NCI-H510A (cell line): Measurements from ENCODE around the gene STAC2.

Experiments
- DNase-seq: peaks from one replicate; lab custom pipeline; 2025; lab: John Stamatoyannopoulos, UW

The STAC2 gene

DNA sequence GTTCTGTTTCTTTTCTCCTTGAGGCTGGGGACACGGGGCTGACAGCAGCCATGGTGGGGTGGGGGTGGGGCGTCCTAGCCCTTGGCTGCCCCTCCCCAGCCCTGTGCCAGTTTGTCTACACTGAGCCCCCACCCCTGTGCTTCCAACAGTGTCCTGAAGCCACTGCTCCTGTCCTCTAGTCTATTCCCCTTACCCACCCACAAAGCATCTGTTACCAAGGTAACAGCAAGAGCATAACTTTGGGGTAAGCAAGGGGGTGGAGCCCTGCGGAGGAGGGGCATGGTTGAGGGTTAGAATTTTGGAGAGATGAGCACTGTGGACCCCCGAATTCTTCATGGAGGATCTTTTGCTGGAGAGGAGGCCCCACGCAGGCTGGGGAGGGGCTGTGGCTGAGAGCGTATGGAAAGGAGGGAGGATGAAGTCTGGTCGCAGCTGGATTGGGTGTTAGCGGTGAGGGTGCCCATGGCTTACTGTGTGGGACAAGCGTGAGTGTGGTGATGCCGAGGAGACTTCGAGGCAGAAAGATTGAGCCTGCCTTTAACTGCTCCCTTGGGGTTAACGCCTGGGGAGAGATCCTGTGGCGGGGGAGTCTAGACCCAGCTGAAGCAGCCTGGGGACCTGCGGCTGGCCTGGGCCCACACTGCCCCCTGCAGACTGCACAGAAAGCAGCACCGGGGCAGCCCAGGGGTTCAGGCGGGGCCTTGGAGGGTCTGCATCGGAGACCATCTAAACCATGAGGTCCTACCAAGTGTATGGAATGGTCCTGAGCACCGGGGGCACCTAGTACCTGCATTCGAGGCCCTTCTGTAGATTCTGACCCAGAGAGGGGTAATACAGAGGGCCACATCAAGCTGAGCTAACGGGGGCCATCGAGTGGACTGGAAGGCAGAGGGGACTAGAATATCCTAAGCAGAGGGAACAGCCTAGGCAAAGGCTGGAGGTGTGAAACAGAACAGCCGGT, 6.1 kb upstream of the STAC2 start:
- no peak for DNase-seq

DNA sequence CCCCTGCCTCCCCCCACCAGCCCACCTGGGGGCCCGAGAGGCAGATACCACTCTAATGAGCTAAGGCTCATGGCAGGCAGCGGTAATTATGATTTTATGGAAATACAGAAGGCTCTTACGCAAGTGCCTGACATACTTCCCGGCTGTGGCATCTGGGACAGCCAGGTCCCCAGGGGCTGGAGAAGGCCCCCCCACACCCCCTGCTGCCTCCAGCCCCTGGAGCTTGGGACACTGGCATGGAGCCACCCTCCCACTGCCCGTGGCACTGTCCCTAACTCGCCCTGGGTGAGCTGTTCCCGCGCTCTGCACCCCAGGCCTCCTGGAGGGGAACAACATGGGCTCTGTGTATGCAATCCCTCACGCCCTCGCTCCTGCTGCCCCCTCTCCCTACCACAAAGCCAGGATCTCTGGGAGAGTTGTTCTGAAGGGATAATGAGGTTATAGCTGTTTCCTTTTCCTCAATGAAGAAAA, 5.4 kb upstream of the STAC2 start:
- no peak for DNase-seq

DNA sequence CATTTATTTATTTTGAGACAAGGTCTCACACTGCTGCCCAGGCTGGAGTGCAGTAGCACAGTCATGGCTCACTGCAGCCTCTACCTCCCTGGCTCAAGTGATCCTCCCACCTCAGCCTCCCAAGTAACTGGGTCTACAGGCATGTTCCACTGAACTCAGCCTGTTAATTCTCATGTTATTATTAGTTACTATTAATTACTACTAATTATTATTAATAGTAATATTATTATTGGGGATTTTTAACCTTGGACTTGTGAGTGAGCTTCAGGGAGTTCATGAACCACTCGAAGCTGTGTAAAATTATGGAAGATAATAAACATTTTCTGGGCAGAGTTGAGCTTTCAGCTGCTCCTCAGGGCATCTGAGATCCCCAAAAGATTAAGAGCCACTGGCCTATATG, 4.6 kb upstream of the STAC2 start:
- DNase-seq, result no peak

DNA sequence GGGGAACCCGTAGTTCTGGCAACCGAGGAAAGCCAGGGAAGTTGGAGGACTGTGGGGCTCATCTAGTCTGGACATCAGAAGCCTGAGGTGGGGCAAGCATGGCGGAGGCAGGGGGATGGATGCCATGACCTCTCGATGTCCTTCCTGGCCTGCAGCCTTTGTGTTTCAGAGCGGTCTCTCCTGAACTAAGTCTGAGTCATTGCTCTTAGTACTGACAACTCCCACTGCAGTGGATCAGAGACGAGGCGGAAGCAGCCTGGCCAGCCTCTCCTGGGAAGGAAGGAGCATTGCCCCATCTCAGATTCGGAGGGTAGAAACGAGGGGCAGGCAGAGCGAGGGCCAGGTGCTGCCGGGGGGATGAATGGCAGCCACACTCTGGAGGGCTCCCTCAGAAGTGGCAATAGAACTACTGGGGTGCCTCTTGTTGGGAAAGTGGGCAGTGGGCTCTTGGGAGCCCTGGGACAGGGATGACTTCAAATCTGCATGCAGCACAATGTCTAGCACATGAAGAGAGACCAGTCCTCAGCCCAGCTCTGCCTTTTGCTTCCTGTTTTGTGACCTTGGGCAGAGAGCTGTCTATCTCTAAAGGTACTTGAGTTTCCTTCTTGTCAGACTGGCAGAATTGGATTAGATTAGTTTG, 3.6 kb upstream of the STAC2 start:
- DNase-seq, result no peak

DNA sequence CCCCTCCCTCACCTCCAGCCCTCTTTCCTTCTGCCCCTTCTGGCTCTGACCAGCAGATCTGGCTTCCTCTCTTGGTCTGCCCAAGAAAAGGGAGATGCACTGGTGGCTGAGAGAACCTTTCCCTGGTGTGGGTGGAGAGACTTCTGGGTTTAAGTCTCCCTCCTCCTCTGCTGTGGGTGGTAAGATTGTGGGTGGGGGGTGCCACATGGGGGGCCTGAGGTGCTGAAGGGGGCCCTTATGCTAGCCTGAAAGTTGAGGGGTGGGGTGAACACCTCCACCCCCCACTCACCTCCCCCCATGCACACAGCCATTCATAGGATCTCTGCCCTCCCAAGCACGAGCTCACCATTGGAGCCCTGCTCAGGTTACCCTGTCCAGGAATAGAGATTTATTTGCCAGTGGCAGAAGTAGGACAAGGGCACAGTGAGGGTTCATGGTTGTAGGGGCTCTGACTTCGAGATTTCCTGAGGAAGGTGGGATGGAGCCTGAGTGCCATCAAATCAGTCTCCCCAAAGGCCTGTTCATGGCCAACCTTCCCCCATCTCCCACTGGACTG, 1.7 kb upstream of the STAC2 start:
- no peak for DNase-seq

DNA sequence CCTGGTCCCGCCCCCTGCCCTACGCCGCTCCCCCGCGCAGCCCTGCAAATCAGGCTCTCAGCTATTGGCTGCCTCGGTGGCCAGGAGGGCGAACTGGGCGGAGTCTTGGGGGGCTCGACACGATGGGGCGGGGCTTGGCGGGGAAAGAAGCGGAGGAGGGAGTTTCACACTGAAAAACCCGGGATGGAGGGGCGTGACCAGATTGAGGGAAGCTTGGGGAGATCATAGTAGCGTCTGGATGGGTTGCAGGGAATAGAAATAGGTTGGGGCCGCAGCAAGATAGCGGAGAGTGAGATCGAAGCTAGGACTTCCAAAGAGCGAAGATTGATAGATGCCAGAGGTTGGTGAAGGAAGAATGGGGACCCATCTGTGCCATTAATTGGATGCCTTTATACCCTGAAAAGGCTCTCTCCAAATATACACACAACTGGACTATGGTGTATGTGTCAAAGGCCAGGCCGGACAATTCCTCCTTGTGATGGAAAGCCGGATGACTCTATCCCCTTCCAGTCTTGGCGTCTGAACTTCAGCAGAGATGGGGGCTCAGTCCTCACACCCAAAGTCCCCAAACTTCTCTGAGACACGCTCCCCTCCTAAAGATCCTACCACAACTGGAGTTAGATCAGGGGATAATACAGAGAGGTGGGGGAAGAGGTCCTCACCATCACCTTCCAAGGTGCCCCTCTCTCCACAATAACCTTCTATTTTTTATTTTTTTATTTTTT, 376 bp upstream of the STAC2 start:
- peak; percentile 72 for DNase-seq

DNA sequence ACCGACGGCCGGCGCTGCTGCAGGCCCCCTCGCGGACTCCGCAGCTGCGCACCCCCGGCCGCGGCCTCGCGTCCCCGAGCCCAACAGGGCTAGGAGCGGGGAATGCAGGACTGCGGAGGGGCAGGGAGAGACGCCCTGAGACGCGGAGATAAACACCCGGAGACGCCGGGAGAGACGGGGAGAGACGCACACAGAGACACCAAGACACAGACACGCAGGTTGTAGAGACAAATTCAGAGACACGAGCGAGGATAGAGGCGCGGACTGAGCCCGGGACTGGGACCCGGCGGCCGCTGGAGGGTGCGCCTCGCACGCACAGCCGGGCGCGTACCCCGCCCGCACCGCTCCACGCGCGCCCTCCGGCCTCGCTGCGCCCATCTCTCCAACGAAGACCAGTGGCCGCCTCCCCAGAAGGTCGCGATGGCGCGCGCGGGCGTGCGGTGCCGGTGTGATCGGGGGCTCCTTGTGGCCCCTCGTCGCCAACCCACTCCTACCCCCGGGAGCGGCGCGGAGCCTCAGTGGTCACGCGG, 902 bp downstream of the STAC2 start:
- no peak for DNase-seq

DNA sequence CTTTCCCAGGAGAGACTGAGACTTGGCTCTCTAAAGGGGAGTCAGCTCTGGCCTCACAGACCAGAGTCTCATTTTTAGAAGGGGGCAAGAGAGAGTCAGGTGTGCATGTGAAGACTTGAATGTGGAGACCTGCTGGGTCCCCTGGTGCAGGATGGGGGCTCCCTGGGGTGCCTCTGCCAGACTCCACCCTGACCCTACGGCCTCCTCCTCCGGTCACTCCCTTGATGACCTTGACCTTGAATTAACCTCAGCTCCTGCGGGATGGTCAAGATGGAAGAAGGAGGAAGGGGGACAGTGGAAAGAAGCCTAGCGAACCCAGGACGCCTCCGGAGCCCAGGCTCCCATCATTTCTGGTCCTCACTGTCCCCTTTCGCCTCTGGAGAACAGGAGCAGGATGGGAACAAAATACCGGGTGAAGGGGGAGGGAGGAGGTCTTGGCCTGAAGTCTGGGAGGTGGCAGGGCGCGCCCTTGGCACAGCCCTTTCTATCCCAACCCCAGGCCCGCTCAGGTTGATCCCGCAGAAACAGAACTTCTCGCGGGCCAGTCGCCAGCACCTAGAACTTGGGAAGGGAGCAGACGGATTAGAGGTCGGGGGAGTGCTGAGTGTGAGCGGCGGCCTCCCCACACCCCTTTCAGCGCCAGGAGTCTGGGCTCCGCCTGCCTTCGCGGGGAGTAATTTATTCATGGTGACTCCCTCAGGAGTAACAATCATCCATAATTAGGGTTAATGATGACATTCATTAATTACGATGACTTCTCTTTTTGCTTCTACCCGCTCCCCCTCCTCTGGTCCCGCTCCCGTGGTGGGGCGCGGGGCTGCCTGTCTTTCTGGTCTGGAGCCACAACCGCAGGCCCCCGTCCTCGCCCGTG, 1.6 kb downstream of the STAC2 start:
- DNase-seq, result no peak

DNA sequence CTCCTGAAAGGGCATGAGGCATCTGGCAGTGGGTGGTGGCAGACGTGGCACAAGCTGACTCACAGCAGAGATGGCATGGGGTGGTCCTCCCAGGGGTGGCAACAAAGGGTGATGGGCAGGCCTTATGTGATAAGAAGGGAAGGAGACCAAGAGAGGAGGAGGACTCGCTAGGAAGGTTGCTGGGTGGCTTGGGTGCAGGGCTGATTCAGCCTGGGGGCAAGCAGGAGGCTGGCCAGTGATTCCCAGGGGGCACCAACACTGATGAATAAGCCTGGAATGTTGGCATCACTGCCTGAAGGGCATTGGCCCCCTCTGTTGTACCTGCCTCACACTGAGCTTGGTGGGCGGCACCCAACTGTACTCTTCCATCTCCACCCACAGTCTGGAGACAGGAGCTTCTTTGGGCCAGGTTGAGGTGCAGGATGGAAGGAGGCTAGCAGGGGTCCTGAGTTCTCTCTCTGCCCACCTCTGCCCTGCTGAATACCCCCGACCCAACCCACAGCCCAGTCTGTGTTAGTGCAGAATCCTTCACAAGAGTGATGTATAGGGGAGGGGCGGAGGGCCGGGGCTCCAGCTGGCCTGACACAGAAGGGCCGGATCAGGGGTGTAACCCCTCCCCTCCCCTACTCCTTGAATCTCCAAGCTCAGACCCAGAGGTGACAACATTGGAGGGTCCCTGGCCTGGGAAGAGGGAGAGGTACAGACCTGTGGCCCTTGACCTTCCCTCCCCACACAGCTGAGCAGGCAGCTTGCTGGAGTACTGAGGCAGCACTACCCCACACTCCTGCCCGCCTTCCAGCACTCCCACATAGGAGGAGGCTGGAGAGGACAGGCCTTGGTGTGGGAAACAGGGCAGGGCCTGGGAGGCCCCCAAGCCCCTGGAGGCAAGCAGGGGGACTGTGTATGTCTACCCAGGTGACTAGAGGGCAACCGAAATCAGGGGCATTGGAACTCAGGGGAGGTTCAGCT, 2.6 kb downstream of the STAC2 start:
- DNase-seq, result no peak

DNA sequence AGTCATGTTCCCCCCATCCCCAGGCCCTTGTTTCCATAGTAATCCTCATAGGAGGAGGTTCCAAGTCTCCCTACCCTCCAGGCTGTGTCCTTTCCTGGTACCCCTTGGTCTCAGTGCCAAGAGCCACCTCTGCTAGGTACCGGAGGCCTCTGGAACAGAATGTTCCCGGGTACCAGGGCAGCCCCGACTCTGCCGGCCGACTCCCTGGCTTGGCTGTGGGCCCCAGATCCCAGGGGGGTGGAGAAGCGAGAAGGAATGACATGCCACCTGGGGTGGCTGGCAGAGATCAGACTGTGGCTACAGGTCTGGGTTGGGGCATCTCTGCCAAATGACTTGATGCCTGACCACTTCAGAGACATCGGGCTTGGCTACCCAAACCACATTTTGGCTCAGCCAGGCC, 3.6 kb downstream of the STAC2 start:
- no peak for DNase-seq

DNA sequence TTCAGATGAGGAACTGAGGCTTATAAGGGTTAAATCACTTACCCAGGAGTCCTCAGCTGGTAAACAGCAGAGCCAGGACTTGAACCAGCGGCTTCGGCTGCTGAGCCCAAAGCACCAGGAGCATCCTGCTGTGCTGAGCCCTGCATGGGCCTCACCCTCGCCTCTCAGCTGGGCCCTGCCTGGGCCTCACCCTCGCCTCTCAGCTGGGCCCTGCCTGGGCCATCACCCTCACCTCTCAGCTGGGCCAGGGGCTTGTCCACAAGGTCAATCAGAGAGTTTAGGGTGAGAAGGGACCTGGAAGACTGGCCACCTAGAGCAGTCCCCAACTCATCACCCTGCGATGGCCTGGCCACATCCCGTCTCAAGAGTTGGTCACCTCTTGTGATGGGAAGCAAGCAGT, 4.2 kb downstream of the STAC2 start:
- DNase-seq, result no peak

DNA sequence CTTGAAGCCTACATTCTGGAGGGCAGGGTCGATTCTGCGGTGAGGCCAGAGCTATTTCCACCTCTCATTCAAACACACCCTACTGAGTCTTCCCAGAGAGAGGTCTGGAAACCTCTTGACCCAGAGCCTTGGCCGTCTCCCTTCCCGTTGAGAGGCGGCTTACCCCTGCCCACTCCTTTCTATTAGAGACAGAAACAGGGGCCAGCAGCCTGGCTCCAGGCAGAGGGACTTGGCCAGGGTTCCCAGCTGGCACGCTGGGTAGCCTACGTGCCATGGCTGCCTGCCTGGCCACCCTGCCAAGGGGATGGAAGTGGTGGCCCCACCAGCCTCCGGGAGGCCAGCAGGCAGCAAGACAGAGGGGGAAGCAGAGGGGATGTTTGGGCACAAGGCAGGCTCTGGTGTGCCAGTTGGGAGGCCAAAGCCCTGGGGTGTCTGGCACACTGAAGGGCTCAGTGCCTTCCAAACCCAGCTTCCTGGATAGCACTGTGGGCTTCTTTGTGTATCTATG, 6.0 kb downstream of the STAC2 start:
- no peak for DNase-seq

DNA sequence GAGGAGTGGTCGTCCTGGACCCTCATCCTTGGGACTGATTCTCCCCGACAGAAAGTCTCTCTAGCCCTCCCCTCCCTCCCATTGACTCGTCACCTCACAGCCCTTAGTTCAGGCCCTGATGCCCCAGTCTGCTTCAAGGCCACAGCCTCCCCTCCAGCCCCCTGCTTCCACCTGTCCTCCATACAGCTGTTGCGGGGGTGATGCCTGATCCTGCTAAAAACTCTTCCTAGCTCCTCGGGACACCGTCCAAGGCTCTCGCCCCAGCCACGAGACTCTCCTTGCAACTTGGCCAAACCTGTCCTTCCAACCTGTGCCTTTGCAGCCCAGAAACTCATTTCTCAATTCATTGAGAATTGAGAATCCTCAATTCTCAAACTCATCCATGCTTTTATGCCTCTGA, 6.8 kb downstream of the STAC2 start:
- no peak for DNase-seq

DNA sequence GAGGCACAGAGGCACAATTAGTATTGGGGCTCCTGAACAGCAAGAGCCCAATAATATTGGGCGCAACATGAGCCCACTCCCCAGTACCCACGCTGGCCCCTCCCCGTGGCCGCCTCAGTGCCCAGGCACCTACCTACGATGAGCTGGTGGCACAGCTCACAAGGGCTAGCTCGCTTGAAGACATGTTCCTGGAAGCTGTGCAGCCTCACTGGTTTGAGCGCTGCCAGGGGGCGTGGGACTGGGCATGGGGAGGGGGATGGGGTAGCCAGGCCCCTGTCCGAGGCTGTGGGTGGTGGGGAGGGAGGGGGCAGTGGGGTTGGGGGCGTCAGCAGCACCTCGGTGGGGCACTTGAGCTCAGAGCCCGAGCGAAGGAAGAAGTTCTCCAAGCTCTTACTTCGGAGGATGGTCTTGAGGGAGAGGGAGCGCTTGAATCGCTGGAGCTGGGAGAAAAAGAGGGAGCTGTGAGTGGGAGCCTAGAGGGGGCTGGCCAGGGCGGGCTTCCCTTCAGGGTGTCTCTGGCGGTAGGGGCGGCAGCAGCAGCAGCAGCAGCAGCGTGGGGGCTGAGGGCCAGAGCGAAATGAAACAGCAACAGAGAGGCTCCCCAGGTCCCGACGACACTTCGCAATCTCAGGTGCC, 7.9 kb downstream of the STAC2 start:
- DNase-seq, result no peak

DNA sequence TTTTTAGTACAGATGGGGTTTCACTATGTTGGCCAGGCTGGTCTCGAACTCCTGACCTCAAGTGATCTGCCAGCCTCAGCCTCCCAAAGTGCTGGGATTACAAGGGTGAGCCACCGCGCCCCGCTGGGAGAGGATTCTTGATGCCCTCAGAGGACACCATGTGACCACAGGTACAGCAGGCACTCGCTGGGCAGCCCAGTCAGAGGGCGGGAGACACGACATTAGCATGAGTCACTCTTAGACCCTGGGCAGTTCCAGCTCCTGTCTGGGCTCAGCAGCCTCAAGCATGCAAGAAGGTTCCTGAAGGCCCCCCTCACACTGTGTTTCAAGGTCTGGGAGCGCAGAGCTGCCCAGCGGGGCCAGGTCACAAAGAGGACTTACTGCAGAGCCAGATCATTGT, 11.9 kb downstream of the STAC2 start:
- no peak for DNase-seq

DNA sequence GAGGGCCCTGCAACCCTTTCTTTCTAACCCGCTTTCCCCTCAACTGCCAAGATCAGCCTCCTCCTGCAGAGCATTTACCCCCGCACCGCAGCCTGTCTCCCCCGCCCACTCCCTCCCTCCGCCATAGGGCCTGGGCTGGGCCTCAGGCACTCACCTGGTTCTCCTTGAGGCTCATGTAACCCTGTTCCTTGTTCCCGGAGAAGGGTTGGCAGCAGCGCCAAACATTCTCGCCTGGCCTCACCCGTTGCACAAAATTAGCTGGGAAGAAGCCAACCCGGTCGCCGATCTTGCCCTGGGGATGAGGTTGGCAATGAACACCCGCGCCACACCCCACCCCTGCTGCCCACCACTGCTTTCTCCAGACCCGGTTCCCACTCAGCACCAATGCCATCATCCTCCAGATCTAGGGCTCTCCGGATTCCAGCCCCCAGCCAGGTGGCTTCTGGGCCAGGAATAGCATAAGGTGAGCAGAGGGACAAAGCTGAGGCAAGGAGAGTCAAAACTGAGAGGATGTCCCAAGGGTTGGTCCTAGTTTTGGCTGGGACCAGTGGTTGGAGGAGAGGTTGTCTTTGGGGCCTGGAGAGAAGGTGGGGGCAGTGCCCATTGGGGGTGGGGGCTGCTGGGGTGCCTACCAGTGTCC, 12.8 kb downstream of the STAC2 start:
- no peak for DNase-seq

DNA sequence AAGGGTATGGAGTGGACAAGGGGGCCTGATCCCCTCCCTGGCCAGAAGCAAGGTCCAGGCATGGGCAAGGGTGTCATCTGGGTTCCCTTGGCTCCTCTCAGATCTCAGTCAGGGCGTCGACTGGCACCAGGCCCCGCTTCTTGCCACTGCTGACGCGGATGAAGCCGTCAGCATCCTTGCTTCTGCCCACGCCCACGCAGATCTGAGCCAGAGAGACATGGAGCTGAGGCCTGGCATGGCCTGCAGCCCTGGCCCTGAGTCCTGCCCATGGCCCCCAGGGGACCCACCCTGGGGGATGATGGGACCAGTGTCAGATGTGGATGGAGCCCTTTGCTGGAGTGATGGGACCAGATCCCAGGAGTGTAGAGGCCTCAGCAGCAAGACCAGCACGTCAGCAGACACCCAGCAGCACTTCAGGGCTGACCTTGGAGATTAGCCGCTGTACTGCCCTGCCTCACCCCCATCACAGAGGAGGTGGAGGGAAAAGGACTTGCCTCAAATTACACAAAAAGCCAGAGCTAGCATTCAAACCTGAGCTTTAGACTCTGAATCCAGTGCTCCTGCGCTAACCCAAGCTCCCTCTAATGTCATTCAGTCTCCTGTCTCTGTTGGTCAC, 13.4 kb downstream of the STAC2 start:
- DNase-seq, result no peak

DNA sequence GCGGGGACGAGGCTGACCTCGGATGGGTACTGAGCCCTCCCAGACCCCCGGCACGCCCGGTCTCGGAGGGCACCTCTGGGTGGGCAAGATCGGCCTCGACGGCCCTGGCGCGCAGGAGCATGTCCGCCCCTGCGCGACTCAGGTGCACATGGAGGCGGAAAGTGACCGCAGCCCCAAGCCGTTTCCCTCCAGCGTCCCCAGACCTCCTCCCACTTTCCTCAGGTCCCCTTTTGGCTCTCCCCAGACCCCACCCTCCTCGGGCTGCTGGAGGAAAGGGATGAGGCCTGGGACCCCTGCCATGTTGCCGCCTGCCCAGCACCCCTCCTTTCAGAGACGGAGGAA, 15.7 kb downstream of the STAC2 start:
- no peak for DNase-seq
